OCI-LY1 (cell line): ENCODE measurements around the gene EXOC6B.

Source experiments
- H2AFZ ChIP-seq: fragments of 200-600 bp; sonication (generic), shearing (Covaris generic); 2 replicates; pipeline ENCODE4 v1.6.0; 2014; ENCODE audit warnings: antibody characterized with exemption, mild to moderate bottlenecking, low read length
- H3F3A ChIP-seq: fragments of 200-600 bp; sonication (generic), shearing (Covaris generic); 2 replicates; pipeline ENCODE4 v1.6.0; 2014; ENCODE audit warnings: mild to moderate bottlenecking, antibody characterized with exemption, low read length, moderate library complexity; ENCODE audit not compliant: insufficient read depth
- H3K27ac ChIP-seq: fragments of 200-600 bp; sonication (generic); 2 replicates; pipeline ENCODE4 v1.5.1; 2014; ENCODE audit warnings: low read length, mixed run types, mild to moderate bottlenecking, low read depth; ENCODE audit not compliant: poor library complexity, severe bottlenecking
- H3K27me3 ChIP-seq: fragments of 200-600 bp; sonication (generic); 2 replicates; pipeline ENCODE4 v1.6.0; 2014; ENCODE audit warnings: antibody characterized with exemption, mild to moderate bottlenecking, low read length, moderate library complexity; ENCODE audit not compliant: insufficient read depth
- H3K36me3 ChIP-seq: fragments of 200-600 bp; sonication (generic); 2 replicates; pipeline ENCODE4 v1.6.1; 2014; ENCODE audit warnings: mild to moderate bottlenecking, antibody characterized with exemption, low read length, moderate library complexity, mixed read lengths; ENCODE audit not compliant: insufficient read depth
- H3K4me1 ChIP-seq: fragments of 200-600 bp; sonication (generic); 2 replicates; pipeline ENCODE4 v1.5.1; 2014; ENCODE audit warnings: mild to moderate bottlenecking, low read length, moderate library complexity; ENCODE audit not compliant: insufficient read depth, severe bottlenecking
- H3K4me2 ChIP-seq: fragments of 200-600 bp; sonication (generic), shearing (Covaris generic); 2 replicates; pipeline ENCODE4 v1.6.1; 2014; ENCODE audit warnings: low read length
- H3K4me3 ChIP-seq: fragments of 200-600 bp; sonication (generic); 2 replicates; pipeline ENCODE4 v1.5.1; 2014; ENCODE audit warnings: low read length, low read depth, mild to moderate bottlenecking, mixed read lengths; ENCODE audit not compliant: poor library complexity, severe bottlenecking
- H3K79me2 ChIP-seq: fragments of 200-600 bp; shearing (Covaris generic); 2 replicates; pipeline ENCODE4 v1.6.1; 2016; ENCODE audit warnings: mixed run types, low read length, mixed read lengths; ENCODE audit not compliant: insufficient read depth
- H3K9ac ChIP-seq: fragments of 200-600 bp; sonication (generic), shearing (Covaris generic); 2 replicates; pipeline ENCODE4 v1.6.1; 2014; ENCODE audit warnings: mild to moderate bottlenecking, low read length, mixed read lengths
- H3K9me2 ChIP-seq: fragments of 200-600 bp; sonication (generic), shearing (Covaris generic); 2 replicates; pipeline ENCODE4 v1.6.1; 2014; ENCODE audit warnings: low read depth, mild to moderate bottlenecking, low read length, mixed read lengths
- H3K9me3 ChIP-seq: fragments of 200-600 bp; shearing (Covaris generic); 2 replicates; pipeline ENCODE4 v1.6.1; 2014; ENCODE audit warnings: low read length, mixed read lengths
- H4K20me1 ChIP-seq: fragments of 200-600 bp; sonication (generic), shearing (Covaris generic); 2 replicates; pipeline ENCODE4 v1.6.0; 2016; ENCODE audit warnings: mild to moderate bottlenecking, low read length; ENCODE audit not compliant: insufficient read depth
- EZH2 ChIP-seq: fragments of 200-600 bp; sonication (generic), shearing (Covaris generic); IDR thresholded peaks from 2 replicates; pipeline ENCODE4 v1.8.0; 2017; ENCODE audit warnings: borderline replicate concordance, mixed run types, mild to moderate bottlenecking, antibody characterized with exemption, low read length, moderate library complexity, mixed read lengths
- TF ChIP-seq, protein P1 (sequence below): fragments of 200-600 bp; sonication (generic), shearing (Covaris generic); IDR thresholded peaks from 2 replicates; pipeline ENCODE4 v1.5.1; 2017; ENCODE audit warnings: mild to moderate bottlenecking, antibody characterized with exemption, low read length, moderate library complexity, mixed read lengths

EXOC6B gene

DNA sequence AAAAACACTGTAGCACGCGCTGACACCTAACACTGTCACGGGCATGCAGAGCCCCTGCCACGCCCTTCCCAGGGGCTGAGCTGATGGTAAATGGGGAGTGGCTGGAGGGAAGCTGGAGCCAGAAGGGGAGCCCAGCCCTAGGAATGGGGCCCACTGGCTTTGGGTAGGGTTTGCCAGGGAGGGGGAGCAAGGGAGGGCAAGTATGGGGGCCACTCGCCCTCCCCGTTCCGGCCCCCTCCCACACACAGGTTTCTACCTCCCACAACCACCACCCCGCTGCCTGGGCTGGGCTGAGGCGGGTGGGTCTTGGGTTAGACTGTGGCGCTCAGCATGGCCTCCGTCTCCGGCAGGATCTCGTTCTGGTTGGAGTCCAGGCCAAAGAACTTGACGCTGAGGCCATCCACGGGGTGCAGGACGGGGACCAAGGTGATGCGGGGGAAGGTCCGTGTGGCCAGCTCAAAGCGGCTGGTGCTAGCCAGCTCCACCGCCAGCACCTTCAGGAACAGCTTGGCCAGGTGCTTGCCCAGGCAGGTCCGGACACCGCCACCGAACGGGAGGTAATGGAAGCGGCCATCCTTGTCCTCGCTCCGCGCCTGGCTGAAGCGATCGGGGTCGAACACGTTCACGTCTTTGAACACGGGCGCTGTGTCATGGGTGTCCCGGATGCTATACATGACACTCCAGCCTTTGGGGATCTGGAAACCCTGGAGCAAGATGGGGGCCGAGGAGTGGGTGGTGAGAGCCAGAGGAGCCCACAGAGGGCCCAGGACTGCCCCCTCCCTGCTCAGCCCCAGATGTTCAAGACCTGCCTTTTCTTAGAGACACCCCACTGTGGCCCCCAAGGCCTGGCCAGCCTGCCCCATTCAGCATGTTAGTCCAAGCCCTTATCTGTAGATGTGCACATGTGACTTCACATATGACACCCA lies 693.7 kb downstream of the EXOC6B start:
- Histone ChIP-seq H4K20me1 (no peaks in the 10 kb centered on the region), H2AFZ (no peak overlapping the region)
- no peak for TF ChIP-seq EZH2
- TF ChIP-seq, protein P1, sequence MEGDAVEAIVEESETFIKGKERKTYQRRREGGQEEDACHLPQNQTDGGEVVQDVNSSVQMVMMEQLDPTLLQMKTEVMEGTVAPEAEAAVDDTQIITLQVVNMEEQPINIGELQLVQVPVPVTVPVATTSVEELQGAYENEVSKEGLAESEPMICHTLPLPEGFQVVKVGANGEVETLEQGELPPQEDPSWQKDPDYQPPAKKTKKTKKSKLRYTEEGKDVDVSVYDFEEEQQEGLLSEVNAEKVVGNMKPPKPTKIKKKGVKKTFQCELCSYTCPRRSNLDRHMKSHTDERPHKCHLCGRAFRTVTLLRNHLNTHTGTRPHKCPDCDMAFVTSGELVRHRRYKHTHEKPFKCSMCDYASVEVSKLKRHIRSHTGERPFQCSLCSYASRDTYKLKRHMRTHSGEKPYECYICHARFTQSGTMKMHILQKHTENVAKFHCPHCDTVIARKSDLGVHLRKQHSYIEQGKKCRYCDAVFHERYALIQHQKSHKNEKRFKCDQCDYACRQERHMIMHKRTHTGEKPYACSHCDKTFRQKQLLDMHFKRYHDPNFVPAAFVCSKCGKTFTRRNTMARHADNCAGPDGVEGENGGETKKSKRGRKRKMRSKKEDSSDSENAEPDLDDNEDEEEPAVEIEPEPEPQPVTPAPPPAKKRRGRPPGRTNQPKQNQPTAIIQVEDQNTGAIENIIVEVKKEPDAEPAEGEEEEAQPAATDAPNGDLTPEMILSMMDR: no peak

GRCh38 chr2:72131371-72131891 lies 694.4 kb downstream of the EXOC6B start:
- Histone ChIP-seq H3K9me3 (no peaks in the 10 kb centered on the region), H3K4me2 (no peak overlapping the region), H3K27me3 (no peaks in the 10 kb centered on the region), H3F3A (no peaks in the 10 kb centered on the region), H4K20me1 (no peaks in the 10 kb centered on the region), H3K27ac (no peak overlapping the region), H3K36me3 (no peaks in the 10 kb centered on the region), H3K4me3 (no peak overlapping the region), H3K9ac (no peak overlapping the region), H3K9me2 (no peaks in the 10 kb centered on the region), H2AFZ (no peak overlapping the region), H3K79me2 (no peaks in the 10 kb centered on the region), H3K4me1 (no peaks in the 10 kb centered on the region)
- no peak for TF ChIP-seq EZH2
- TF ChIP-seq, protein P1: no peak

More for the DNA sequence above, 693.7 kb downstream of the EXOC6B start:
- Histone ChIP-seq H3K9ac (no peak overlapping the region), H3K27me3 (no peaks in the 10 kb centered on the region), H3F3A (no peaks in the 10 kb centered on the region), H3K36me3 (no peaks in the 10 kb centered on the region), H3K27ac (no peak overlapping the region), H3K4me1 (no peaks in the 10 kb centered on the region), H3K79me2 (no peaks in the 10 kb centered on the region), H3K9me2 (no peaks in the 10 kb centered on the region), H3K4me3 (no peak overlapping the region), H3K4me2 (no peak overlapping the region), H3K9me3 (no peaks in the 10 kb centered on the region)

DNA sequence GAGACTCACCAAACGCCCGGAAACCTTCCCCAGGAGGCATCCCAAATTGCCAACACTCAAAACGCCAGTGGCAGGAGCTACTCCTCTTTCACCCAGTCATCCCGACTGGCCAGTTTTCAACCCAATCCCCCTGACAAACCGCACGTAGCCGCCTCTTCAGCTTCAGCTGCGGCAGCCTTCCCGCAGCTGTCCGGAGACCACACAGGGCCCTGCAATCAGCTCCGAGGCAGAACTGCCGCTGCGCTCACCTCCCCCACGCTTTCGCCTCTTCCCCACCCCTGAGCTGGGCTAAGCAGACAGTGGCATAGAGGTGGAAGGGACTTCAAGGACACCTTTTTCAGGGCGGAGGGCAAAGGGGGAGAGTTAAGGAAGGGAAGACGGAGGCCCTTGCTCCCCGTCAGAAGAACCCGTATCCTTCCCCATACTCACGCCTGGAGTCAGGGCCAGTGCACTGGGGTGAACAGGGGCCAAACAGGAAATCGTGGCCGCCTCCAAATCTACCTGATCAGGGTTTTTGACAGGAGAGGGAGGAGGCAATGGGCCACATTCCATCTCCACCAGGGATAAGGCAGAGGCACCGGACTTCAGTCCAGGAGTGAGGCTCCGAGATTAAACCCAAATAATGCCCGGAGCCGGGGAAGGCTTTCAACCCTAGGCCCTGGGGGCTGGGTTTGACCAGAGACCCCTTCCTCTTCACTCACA lies 695.0 kb downstream of the EXOC6B start:
- no peak overlapping the region for H3K27ac ChIP-seq
- H3K9me3 ChIP-seq: no peaks in the 10 kb centered on the region
- H2AFZ ChIP-seq: no peak overlapping the region
- H3F3A ChIP-seq: no peaks in the 10 kb centered on the region
- TF ChIP-seq, protein P1: no peak
- TF ChIP-seq EZH2: no peak
- no peak overlapping the region for H3K4me3 ChIP-seq
- H3K27me3 ChIP-seq: no peaks in the 10 kb centered on the region
- H3K9me2 ChIP-seq: no peaks in the 10 kb centered on the region
- H3K4me2 ChIP-seq: no peak overlapping the region
- no peaks in the 10 kb centered on the region for H3K36me3 ChIP-seq
- H3K4me1 ChIP-seq: no peaks in the 10 kb centered on the region
- H3K9ac ChIP-seq: no peak overlapping the region
- H4K20me1 ChIP-seq: no peaks in the 10 kb centered on the region
- no peaks in the 10 kb centered on the region for H3K79me2 ChIP-seq
